NCI-H82 treated with DMSO at 0.1 percent for 48 hours (cell line): ENCODE measurements around the gene NOA1.

Source experiments
- DNase-seq: peaks from one replicate; lab custom pipeline; 2025; ENCODE audit not compliant: unreplicated experiment; lab: John Stamatoyannopoulos, UW

The NOA1 gene

DNA sequence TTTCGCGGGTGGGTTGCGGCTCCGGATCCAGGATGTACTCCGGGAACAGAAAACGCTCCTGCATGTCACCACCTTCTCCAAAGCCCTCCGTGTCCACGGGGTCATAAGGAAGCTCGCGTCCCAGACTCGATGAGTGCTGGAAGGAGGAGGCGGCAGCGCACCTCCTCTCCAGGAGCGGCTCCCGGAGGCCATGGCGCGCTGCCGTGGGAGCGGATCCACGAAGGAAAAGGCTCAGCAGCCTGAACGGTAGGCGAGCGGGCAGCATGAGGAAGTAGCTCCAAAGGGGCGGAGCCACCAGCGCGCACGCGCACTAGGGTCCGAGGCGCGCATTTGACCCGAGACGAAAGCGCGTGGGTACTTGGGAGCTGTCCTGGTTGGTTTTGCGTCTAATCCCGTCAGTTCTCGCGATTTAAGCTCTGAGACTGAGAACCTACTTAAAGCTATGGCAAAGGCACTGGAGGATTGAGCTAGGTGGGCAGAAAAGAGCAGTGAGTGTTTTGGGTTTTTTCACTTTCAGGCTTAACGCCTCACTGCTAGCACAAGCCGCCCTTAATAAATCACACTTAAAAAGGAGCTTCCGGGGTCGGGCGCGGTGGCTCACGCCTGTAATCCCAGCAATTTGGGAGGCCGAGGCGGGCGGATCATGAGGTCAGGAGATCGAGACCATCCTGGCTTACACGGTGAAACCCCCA lies at the start of gene NOA1:
TSS of gene NOA1 (minus strand) at position 286 of the 692 bp plus-strand sequence. CDS start at position 265, 21 bp downstream.
- peak; percentile 89 for DNase-seq

DNA sequence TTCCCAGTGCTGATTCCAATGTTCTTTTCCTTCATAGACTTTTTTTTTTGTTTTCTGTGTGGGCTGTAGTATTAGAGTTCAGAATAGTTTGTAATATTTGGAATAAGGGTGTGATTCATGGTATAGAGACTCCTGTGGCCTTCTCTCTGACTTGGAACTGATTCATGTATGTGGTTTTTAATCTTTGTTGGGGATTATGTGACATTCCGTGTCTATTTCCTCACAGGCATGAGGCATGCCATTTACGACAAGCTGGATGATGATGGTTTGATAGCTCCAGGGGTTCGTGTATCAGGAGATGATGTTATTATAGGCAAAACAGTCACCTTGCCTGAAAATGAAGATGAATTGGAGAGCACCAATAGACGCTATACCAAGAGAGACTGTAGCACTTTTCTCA lies 45.7 kb upstream of the NOA1 start:
- DNase-seq: no peak

DNA sequence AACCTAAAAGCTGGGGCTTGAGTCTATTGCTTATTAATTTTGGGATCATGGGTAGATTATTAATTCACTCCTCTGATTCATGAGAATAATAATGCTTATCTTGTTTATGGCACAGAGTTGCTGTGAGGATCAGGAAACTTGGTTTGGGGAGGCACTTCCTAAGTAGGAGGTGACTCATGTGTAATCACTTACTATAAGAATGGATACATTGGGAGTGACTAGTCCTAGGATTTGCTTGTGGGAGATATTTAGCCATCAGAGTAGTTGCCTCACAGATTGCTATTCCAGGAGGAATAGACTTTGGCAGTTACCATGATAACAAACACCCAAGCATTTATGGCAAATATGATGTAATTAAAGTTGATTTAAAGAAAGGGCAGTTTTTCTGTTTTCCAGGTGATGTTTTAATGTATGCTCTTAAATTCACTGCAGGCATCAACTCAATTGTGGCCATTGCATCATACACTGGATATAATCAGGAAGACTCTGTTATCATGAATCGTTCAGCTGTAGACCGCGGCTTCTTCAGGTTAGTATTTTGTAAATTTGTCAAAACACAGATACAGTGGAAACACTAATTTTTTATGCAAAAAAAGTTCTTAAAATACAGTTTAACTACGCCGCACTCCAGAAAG lies 43.2 kb upstream of the NOA1 start:
- no peak for DNase-seq

DNA sequence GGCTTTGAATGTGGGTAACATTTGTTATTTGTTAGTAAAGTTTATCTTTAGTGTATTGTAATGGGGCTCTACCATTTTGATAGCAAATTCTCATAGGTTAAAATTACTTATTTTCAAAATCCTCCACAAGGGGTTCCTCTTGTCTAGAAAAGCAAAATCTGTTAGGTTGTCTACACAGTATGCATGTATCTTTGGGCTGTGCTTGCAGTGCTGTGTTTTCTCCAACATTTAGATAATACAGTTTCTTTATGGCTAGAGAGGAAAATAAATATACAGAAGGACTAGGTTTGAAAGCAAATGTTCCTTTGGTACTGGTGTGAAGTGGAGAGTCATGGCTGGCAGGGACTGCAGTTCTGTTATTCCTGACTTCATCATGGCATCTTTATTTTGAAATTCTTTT lies 41.6 kb upstream of the NOA1 start:
- DNase-seq: no peak

DNA sequence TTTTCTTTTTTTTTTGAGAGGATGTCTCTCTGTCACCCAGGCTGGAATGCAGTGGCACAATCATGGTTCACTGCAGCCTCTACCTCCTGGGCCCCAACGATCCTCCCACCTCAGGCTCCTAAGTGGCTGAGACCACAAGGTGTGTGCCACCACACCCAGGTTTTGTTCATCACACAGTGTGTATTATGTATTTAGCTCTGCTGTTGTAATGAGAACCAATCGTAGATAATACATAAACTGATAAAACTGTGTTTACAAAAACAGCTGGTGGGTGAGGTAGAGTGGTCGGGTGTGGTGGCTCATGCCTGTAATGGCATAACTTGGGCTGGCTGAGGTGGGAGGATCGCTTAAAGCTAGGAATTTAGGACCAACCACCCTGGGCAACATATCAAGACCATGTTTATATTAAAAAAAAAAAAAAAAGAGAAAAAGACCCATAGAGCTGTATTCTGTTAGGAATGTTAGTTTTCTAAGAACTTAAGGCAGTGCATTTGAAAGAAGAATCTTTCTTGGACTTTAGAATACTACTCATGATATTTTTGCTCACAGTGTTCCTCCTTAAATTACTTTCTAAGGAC lies 36.2 kb upstream of the NOA1 start:
- DNase-seq: no peak

DNA sequence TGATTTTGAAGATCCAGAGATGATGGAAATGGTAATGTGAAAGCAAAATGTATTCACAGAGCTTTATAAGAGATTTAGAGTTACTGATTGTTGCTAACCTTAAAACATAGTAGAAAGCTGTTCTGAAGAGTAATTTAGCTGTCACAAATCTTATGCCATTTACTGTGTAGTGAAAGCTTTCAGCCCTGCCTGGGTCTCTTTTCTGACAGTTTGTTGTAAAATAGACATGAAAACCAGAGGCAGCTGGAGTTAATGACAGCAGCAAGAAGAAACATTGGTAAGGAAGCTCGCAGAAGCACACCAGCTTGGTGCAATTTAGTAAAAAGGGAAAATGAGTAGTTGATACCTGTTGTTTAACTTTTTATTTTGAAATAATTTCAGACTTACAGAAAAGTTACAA lies 22.3 kb upstream of the NOA1 start:
- DNase-seq: no peak

DNA sequence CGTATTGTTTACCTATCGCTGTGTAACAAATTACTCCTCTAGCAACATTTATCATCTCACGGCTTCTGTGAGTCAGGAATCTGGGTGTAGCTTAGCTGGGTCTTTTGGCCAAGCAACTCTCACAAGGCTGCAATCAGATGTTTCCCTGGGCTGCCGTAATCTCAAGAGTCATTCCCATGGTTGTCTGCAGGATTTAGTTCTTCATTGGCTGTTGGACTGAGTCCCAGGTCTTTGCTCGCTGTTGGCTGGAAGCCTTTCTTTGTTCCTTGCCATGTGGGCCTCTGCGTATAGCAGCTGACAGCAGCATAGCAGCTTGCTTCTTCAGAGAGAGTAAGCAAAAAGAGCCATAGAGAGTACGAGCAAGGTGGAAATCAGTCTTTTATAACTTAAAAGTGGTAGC lies 18.1 kb upstream of the NOA1 start:
- no peak for DNase-seq

DNA sequence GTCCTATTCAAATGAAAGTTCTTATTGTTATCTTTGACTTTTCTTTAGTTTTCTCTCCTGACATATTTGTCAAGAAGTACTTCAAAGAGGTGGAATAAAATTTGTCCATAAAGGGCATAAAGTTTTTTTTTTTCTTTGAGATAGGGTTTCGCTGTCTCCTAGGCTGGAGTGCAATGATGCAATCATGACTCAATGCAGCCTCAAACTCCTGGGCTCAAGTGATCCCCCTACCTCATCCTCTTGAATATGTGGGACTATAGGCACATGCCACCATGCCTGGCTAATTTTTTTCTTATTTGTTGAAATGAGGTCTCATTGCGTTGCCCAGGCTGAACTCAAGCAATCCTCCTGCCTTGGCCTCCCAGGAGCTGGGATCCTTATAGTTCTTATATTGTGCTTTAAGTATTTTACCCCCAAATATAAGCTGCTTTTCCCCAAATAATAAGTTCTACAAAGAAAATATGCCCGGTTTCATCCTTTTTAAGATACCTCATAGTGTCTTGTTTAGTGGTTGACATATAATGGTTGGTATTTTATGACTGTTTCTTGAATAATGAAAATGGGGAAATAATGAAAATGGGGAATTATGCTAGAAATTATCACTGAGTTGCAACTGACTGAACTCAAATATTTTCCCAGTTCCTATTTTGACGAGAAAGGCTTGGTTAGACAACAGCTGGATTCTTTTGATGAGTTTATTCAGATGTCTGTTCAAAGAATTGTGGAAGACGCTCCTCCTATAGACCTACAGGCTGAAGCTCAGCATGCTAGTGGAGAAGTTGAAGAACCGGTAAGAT lies 12.9 kb upstream of the NOA1 start:
- DNase-seq: no peak

DNA sequence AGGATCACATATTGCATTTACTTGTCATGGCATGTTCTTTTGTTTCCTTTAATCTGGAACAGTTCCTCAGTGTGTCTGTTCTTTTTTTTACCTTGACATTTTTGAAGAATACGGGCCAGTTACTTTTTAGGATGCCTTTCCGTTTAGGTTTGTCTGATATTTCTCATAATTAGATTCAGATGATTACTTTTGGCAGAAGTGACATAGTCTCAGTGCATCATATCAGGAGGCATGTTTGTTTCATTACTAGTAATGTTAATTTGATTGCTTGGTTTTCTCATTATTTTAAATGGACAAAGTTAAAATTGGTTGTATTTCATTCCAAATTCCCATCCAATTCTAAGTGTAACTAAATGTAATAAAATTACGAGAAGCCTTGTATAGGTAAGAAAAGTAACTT lies 9.5 kb upstream of the NOA1 start:
- DNase-seq: no peak

DNA sequence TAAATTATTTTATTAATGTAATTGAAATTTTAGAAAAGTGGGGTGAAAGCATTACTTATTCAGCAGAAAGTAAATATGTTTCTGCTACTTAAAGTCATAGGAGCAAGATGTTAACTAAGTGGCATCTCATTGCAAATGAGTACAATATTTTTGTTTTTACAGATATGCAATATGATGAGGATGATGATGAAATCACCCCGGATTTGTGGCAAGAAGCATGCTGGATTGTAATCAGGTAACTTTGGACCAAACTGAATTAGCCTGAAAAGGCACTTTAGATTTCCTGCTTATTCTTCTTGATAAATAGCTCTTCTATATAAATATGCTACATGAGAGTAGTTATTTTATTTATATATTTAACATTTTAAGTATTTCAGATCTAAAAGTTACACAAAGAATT lies 8.8 kb upstream of the NOA1 start:
- no peak for DNase-seq

DNA sequence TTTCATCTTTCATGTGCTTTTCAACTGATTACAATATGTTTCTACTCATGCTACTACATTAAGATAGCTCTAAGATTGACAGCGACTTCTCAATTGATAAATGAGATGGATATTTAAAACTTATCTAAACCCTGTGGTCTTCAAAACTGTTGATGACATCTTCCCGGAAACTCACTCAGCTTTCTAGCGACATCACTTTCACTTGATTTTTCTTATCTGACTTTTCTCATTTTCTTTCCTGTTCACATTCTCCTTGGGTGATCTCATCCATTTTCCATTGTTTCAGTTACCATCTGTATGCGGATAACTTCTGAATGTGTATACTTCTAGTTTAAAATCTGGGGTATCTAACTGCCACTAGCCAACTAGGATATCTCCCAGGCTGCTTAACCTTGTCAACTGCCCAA lies 4.4 kb upstream of the NOA1 start:
- DNase-seq: no peak

DNA sequence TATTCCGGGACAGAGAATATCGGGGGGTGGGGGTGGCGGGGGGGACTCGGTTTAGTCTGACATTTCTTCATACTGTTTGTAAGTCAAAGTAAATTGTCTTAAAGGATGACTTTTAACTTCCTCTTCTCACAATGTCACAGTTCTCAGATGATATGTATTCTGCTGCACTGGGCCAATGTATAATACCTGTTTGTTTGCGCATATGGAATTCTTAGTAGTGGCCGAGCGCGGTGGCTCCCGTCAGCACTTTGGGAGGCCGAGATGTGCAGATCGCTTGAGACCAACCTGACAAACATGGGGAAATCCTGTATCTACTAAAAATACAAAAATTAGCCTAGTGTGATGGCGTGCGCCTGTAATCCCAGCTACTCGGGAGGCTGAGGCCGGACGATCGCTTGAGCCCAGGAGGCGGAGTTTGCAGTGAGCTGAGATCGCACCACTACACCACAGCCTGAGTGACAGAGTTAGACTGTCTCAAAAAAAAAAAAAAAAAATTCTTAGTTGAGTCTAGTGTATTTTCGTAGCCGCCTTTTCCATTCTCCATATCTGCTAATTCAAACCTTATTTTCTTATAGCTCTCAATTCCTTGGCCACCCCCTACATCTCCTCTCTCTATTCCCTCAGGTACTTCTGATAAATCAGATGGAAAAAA lies 2.1 kb upstream of the NOA1 start:
- no peak for DNase-seq

DNA sequence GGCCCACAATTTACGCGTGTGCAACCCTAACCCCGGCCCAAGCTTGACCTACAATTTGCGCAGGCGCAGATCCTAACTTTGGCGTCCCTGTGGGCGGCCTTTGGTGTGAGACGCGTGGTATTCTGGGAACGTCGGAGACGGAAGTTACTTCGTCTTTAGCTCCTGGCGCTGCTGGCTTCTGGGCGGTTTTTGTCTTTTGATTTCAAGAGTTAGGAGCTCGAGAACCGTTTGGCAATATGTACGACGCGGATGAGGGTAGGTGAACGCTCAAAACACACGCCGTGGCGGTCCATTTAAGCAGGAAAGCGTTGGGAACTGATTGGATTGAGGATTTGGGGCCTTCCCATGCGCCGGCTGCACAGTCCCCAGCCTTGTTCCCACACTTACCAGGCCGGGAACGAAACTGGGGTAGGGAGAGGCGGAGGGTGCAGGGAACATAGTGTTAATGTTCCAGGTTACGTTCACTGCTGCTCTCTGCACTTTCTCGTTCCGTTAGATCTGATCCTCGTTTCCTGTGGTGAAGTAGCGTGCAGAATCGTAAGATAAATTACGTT lies 1.4 kb upstream of the NOA1 start, which contains the start of gene POLR2B:
TSS of gene POLR2B (plus strand) at position 147 of the 554 bp plus-strand sequence. CDS start at position 237, 90 bp downstream.
- peak; percentile 81 for DNase-seq

DNA sequence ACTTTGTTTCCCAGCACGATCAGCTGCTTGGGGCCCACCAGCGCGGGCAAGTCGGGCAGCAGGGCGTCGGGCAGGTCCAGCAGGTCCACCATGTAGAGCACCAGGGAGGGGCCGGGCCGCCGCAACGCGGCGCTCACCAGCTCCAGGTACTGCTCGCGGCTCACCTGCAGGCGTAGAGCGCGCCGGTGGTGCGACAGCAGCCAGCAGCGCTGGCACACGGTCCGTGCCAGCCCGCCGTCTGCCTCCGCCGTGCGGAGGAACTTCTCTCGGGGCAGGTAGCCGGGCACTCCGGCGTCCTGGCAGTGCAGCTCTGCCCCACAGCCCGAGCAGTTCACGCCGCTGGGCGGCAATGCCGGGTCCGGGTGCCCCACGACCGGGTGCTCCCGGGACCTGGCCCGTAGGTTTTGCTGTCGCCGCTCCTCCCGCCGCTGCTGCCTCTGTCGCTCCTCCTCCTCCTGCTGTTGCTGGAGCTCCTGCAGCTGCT lies 527 bp downstream of the NOA1 start:
- no peak for DNase-seq

DNA sequence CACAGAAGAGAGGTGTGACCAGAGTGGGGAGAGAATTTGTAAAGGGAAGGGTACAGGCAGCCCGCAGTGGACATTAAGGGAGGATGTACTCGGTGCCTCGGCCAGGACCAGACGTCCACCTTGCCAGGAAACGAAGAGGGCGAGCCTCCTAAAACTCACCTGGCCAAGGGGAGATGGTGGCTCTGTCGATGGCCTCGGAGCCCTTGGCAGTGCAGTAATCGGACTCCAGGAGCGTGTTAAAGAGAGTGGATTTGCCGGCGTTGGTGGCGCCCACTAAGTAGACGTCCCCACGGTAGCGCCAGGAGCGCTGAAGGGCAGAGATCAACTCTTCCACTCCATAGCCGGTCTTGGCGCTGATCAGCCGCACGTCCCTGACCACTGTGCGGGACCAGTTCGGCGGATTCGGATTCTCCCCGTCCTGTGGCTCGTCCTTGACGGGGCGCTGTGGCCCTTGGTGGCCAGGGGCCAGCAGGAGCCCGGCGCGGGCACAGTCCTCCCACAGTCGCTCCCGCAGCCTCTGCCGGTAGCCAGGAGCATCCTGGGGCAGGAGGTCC lies 1.0 kb downstream of the NOA1 start:
- DNase-seq: no peak

DNA sequence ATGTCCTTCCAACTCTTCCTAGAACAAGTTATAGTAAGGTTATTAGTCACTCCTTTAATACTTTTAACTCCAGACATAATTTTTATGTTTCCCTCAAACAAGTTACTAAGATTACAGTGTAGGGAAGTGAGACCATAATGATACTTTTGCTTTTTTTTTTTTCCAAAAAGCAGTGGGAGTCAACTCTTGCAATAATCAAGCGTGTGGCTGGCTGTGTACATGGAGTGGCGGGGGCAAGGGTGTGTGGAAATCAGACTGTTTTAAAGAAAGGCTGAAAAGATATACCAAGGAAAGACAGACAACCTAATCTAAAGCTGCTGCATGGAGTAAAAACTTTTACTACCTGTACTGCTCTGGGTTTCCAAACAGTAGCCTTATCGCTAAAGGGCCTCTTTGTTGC lies 4.1 kb downstream of the NOA1 start:
- no peak for DNase-seq

DNA sequence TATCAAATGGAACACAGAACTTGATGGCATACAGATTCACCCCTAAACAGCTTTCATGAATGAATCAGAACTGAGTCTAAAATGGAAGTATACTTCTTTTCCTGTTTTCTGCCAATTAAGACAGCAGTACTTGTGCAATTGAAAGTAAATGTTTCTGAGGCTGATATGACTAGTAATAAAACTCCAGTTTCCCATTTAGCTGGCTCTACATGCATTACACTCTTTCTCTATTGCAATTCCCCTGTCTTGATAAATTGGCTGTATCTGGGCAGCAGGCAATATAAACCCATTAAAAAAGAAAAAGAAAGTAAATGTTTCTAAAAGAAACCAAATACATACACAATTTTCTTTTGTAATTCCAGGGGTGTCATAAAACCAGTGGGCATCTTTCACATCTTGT lies 4.6 kb downstream of the NOA1 start:
- no peak for DNase-seq

DNA sequence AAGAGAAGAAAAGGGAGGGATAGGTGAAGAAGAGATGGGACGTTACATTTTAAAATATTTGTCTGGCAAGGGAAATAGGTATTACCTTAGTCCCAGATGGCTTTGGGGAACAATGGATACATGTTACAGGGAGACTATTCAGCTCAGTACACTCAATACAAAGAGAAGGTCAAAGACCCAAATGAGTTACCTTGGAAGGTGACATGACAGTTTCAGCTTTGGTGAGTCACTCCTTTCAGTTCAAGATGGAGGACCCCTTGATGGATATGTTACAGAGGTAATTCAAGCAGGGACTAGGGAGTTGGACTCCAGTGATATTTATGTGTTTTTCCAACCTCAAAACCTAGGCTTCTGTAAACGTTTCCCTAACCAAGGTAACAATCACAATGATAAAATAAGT lies 5.0 kb downstream of the NOA1 start:
- DNase-seq: no peak

DNA sequence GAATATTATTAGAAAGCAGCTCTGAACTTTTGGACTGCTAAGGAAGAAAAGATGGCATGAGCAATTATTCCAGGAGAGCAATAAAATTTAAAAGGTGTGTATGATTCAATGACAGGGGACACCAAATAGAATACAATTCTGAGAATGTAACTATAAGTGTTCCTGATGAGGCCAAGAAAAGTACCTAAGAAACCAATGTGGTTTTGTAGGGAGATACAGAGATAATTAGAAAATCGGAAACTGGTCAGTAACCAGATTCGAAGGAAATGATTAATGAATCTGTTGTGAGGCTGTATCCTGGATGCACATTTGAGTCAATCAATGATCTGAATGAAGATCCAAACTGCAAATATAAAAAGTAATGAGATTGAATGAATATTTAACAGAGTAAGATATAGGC lies 6.0 kb downstream of the NOA1 start:
- DNase-seq: no peak

DNA sequence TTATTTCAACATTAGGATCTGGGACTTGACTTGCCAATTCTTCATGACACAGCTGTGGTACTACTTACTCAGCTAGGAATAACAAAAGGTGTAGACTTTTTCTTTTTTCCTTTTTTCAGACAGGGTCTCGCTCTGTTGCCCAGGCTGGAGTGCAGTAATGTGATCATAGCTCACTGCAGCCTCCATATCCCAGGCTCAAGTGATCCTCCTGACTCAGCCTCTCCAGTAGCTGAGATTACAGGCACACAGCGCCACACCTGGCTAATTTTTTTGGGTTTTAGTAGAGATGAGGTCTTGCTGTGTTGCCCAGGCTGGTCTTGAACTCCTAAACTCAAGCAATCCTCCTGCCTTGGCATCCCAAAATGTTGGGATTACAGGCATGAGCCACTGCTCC lies 16.3 kb downstream of the NOA1 start:
- DNase-seq: no peak
